ENCODE measurements around the gene SLC35F1. TPM values are rescaled to one million over a fixed set of nuclear protein-coding genes. Genes with fewer than 3 reads are reported as not detected.

SLC35F1 gene
- total RNA-seq, 1 donor from 2014 or later = not detected

DNA sequence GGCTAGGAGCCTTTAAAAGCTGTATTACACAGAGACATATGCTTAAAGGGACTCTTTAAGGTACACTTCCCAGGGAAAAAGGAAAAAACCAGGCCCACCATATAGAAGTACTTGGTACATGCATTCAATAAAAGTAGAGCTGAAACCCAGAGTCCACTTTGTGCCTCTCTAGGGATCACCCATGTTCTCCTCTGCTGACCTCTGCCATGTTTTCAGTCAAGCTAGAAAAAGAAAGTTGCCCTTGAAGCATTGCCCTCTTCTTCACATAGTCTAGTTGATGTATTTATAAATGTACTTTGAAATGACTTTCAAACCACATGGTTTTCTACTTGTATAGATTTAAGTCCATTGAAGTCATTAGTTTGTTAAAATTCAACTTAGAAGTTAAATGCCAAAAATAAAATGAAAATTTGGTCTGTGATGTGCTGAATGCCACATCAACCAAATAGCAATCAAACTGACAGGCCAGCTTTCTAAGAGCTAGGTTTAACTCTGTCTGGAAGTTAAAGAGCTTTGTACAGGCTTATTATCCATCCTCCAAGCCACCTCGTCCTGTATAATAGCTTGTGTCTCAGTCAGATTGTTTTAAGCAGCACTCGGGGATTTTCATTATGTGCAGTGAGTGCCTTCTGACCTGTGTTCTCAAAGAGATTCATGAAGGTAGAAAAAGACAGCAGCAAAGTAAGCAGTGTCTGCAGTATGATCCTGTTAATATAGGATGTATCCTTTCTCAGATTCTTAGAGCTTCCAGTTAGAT is 402.5 kb downstream of the SLC35F1 start:
- DNase-seq (ENCODE audit: low read depth) = no peak
- no peak overlapping the region for H3K4me3 ChIP-seq (ENCODE audit: low read depth, low read length)
- TF ChIP-seq, protein P1, sequence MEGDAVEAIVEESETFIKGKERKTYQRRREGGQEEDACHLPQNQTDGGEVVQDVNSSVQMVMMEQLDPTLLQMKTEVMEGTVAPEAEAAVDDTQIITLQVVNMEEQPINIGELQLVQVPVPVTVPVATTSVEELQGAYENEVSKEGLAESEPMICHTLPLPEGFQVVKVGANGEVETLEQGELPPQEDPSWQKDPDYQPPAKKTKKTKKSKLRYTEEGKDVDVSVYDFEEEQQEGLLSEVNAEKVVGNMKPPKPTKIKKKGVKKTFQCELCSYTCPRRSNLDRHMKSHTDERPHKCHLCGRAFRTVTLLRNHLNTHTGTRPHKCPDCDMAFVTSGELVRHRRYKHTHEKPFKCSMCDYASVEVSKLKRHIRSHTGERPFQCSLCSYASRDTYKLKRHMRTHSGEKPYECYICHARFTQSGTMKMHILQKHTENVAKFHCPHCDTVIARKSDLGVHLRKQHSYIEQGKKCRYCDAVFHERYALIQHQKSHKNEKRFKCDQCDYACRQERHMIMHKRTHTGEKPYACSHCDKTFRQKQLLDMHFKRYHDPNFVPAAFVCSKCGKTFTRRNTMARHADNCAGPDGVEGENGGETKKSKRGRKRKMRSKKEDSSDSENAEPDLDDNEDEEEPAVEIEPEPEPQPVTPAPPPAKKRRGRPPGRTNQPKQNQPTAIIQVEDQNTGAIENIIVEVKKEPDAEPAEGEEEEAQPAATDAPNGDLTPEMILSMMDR (conservative IDR thresholded peaks at IDR 0.05; ENCODE audit: low read depth, low read length) = no peak

DNA sequence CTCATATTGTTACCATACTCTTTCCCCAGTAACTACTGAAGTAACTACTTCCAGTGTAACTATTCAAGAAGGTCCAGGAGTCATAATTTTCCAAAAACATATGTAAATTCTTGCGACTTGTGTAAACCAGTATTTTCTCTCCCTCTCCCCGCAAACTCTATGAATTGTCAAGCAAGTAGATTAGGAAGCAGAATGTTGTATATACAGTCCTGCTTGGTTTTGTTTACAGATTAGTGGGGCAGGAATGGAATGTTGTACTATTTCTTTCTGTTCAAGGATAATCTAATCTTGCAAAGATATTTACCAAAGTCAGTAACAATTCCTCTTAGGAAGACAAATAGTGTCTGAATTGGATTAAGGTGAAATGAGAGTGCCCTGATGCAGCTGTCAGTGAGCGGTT is 406.1 kb downstream of the SLC35F1 start:
- TF ChIP-seq, protein P1 (conservative IDR thresholded peaks at IDR 0.05; ENCODE audit: low read depth, low read length) = no peak
- H3K4me3 ChIP-seq (ENCODE audit: low read depth, low read length) = no peak overlapping the region
- no peak for DNase-seq (ENCODE audit: low read depth)

DNA sequence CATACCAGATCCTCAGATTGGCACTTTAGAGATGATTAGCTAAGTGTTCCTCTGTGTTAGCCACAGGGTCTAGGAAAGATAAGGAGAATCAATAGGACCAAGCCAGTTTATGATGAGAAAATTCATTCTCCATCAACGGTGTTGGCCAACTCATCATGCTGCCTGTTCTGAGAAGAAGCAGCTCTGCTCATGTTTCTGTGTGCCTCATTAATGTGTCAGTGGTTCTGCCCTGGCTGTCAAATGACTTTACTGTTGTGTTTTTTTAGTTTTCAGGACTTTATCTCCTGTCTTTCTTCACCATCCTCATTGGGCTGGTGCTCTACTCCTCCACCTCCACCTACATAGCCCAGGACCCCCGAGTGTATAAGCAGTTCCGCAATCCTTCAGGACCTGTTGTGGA is 406.7 kb downstream of the SLC35F1 start:
- no peak overlapping the region for H3K4me3 ChIP-seq (ENCODE audit: low read depth, low read length)
- TF ChIP-seq, protein P1 (conservative IDR thresholded peaks at IDR 0.05; ENCODE audit: low read depth, low read length) = no peak
- DNase-seq (ENCODE audit: low read depth) = no peak

DNA sequence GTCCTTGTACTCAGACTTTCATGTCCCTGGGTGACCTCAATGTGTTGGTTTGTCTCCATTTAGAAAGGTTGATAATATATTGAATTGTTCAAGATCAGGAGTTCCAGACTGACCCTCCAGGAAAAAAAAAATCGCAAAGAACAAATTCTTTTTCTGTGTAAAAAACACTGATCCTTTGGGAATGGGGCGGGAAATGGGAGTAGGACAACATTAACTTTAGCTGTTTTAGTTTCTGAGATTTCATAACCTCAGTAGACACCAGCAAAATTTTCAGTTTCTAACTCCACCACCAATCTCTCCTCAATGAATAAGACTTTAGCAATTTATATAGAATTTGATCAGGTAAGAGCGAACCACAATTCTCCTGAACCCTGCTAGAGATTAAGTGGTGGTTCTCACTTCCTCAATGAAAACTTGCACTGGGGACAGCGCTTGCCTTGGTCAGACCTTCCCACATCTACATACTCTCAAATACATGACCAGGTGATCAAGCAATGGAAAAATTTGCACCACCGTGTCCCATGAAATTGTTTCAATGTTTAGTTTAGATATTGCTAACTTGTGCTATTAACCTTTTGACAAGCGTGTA is 409.8 kb downstream of the SLC35F1 start:
- DNase-seq (ENCODE audit: low read depth) = no peak
- no peak overlapping the region for H3K4me3 ChIP-seq (ENCODE audit: low read depth, low read length)
- TF ChIP-seq, protein P1 (conservative IDR thresholded peaks at IDR 0.05; ENCODE audit: low read depth, low read length) = no peak

DNA sequence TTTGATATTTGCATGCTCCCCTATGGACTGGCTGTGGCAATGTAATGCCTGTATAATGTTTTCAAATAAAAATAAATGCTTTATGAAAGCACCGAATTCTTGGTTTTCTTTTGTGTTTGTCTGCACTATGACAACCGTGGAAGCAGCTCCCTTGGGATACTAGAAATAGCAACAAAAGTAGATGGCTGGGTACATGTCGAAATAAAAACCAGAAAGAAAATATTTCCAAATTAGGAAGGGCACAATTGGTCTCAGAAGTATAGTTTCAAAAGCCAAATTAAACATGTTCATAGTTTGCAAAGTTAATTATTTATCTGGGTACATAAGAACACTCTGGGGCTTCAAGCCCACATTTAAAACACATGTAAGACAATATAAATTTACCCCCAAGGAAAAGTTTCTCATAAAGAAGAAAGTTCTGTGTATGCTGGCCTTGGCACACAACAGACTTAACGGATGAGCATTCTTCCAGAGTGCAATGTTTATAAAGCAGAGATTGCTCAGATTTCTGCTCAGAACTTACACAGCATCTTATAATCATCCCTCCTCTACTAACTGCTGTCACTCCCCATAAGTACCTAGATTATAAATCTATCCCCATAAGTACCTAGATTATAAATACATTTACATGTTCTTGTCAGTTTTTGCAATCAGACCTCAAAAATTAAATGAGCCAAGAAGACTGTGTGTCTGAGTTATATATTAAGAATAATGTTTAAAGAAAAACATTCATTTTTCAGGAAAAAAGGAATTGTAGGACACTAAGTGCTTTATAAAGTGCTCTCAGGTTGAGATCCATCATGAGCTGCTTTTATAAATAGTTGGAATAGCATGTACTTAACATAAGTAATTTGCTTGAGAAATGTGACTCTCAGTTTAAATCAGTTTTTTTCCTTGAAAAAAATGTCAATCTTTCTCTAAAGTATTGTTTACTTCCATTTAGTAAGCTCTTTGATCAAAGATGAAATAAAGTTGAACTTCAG is 410.8 kb downstream of the SLC35F1 start:
- DNase-seq (ENCODE audit: low read depth) = no peak
- no peak overlapping the region for H3K4me3 ChIP-seq (ENCODE audit: low read depth, low read length)
- TF ChIP-seq, protein P1 (conservative IDR thresholded peaks at IDR 0.05; ENCODE audit: low read depth, low read length) = no peak

DNA sequence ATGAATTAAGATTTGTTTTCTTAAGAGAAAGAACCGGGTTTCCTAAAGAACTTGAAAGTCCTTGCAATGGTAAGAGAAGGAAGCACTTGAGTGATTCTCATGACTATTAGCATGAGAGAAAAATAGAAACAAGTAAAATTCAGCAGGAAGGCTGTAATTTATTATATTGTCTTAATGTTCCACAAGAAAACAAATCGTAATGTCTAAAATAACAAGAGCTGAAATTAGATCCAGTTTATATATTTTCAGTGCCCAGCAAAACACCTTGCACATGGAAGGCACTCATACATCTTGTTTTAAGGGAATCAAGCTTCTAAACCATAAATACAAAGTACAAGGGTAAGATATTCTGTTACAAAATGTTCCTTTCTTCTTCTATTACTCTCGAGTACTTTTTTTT is 411.6 kb downstream of the SLC35F1 start:
- TF ChIP-seq, protein P1 (conservative IDR thresholded peaks at IDR 0.05; ENCODE audit: low read depth, low read length) = no peak
- no peak for DNase-seq (ENCODE audit: low read depth)
- no peak overlapping the region for H3K4me3 ChIP-seq (ENCODE audit: low read depth, low read length)

All from epithelial cell of proximal tubule (primary cell).